PFSK-1 (cell line): ENCODE measurements around the gene OR10W1.

Experiments used
- POLR2AphosphoS5 ChIP-seq: IDR thresholded peaks from 2 replicates; pipeline ENCODE4 v1.6.1; 2012; ENCODE audit warnings: low read depth, mild to moderate bottlenecking, control low read depth, low read length, moderate library complexity
- TAF1 ChIP-seq: IDR thresholded peaks from 2 replicates; pipeline ENCODE4 v1.6.1; 2012; ENCODE audit warnings: low read length, control low read depth, borderline replicate concordance; ENCODE audit not compliant: insufficient read depth
- TF ChIP-seq, protein P1 (sequence below), 2 experiments: IDR thresholded peaks; 2 replicates each; pipeline versions ENCODE4 v1.6.1 to v1.8.0; 2011 to 2012; ENCODE audit warnings: low read depth in 2 of 2, low read length in 2 of 2, control low read depth in 1 of 2, inconsistent platforms in 1 of 2, mild to moderate bottlenecking in 1 of 2, moderate library complexity in 1 of 2; ENCODE audit not compliant: insufficient read depth in 1 of 2

DNA sequence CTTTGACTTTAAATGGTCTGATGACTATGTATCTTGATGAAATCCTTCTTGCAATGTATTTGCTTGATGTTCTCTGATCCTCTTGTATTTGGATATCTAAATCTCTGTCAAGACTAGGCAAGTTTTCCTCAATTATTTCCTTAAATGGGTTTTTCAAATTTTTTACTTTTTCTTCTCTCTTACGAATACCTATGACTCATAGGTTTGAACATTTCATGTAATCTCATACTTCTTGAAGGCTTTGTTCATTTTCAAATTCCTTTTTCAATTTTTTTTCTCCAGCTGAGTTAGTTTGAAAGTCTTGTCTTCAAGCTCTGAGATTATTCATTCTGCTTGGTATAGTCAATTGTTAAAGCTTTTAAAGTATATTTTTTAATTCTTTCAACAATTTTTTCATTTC is 13.1 kb downstream of the OR10W1 start:
- TF ChIP-seq TAF1 (no peak), POLR2AphosphoS5 (no peak)
- TF ChIP-seq, protein P1, sequence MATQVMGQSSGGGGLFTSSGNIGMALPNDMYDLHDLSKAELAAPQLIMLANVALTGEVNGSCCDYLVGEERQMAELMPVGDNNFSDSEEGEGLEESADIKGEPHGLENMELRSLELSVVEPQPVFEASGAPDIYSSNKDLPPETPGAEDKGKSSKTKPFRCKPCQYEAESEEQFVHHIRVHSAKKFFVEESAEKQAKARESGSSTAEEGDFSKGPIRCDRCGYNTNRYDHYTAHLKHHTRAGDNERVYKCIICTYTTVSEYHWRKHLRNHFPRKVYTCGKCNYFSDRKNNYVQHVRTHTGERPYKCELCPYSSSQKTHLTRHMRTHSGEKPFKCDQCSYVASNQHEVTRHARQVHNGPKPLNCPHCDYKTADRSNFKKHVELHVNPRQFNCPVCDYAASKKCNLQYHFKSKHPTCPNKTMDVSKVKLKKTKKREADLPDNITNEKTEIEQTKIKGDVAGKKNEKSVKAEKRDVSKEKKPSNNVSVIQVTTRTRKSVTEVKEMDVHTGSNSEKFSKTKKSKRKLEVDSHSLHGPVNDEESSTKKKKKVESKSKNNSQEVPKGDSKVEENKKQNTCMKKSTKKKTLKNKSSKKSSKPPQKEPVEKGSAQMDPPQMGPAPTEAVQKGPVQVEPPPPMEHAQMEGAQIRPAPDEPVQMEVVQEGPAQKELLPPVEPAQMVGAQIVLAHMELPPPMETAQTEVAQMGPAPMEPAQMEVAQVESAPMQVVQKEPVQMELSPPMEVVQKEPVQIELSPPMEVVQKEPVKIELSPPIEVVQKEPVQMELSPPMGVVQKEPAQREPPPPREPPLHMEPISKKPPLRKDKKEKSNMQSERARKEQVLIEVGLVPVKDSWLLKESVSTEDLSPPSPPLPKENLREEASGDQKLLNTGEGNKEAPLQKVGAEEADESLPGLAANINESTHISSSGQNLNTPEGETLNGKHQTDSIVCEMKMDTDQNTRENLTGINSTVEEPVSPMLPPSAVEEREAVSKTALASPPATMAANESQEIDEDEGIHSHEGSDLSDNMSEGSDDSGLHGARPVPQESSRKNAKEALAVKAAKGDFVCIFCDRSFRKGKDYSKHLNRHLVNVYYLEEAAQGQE (IDR thresholded peaks at IDR 0.05; ENCODE audit: insufficient read depth in 1 of 2, low read depth in 2 of 2, low read length in 2 of 2): no peak
